Lung (tissue), 12 donors: ENCODE data around the gene CACNA1C. TPM values are rescaled to one million over a fixed set of nuclear protein-coding genes. Genes with fewer than 3 reads are reported as not detected.

Experiments
- ATAC-seq: fragments of 200-7000 bp; cut with Tn5 transposase; one replicate; pipeline ENCODE4 v1.9.1; 2020; ENCODE audit warnings: moderate number of reproducible peaks; ENCODE audit not compliant: insufficient read depth, low FRiP score
- DNase-seq, 3 donors: peaks; one replicate each; pipeline ENCODE4 v3.0.0-alpha.2; 2013 to 2017
- H3K27ac ChIP-seq, 2 donors: one replicate each; pipeline ENCODE4 v1.5.1; 2013; ENCODE audit warnings: mild to moderate bottlenecking in 2 of 2, moderate library complexity in 2 of 2, control low read depth in 1 of 2, inconsistent platforms in 1 of 2, low read depth in 1 of 2, low read length in 1 of 2
- H3K27me3 ChIP-seq, 3 donors: one replicate each; pipeline ENCODE4 v1.5.1; 2013; ENCODE audit warnings: low read length in 2 of 3; ENCODE audit not compliant: control insufficient read depth in 3 of 3, insufficient read depth in 3 of 3
- H3K36me3 ChIP-seq, 4 donors: one replicate each; pipeline ENCODE4 v1.5.1; 2013; ENCODE audit warnings: low read length in 4 of 4, mild to moderate bottlenecking in 1 of 4, moderate library complexity in 1 of 4; ENCODE audit not compliant: control insufficient read depth in 4 of 4, insufficient read depth in 4 of 4
- H3K4me1 ChIP-seq, 5 donors: one replicate each; pipeline ENCODE4 v1.5.1; 2013; ENCODE audit warnings: low read length in 5 of 5, mild to moderate bottlenecking in 2 of 5, moderate library complexity in 1 of 5; ENCODE audit not compliant: control insufficient read depth in 5 of 5, insufficient read depth in 5 of 5
- H3K4me3 ChIP-seq: one replicate; pipeline ENCODE4 v1.5.1; 2013; ENCODE audit warnings: mild to moderate bottlenecking, control low read depth, moderate library complexity
- H3K9ac ChIP-seq, 2 donors: one replicate each; pipeline ENCODE4 v1.5.1; 2013; ENCODE audit warnings: low read length in 2 of 2, control low read depth in 1 of 2; ENCODE audit not compliant: insufficient read depth in 1 of 2
- H3K9me3 ChIP-seq, 4 donors: one replicate each; pipeline ENCODE4 v1.5.1; 2013; ENCODE audit warnings: low read length in 3 of 4, mild to moderate bottlenecking in 1 of 4, moderate library complexity in 1 of 4; ENCODE audit not compliant: control insufficient read depth in 4 of 4, insufficient read depth in 3 of 4
- CTCF ChIP-seq: IDR thresholded peaks from 2 replicates; pipeline ENCODE4 v1.5.1; 2012; ENCODE audit warnings: mild to moderate bottlenecking; ENCODE audit errors: control extremely low read depth, extremely low read depth
- WGBS, 2 donors: extraction: QIAGEN DNeasy Blood & Tissue Kit; methylation state at CpG; one replicate each; pipeline ENCODE4 v1.1.7; 2013; 5-methylcytosine and 5-hydroxymethylcytosine counted together
- polyA plus RNA-seq, 2 donors: library from polyadenylated mRNA; stranded (reverse); fragments of 200-250 nt; gene quantifications; one replicate each; pipeline ENCODE4 v1.2.1, GENCODE V29; 2013
- total RNA-seq, 2 donors: library from RNA; depleted of rRNA in 1 of 2; stranded (reverse); fragments of >200 nt in 1 of 2; gene quantifications; one replicate each; pipeline ENCODE4 v1.2.1, GENCODE V29; 2014 to 2021
- donor health status: control.
- donor health status: control.
- donor health status: Bipolar disorder and iron deficiency.
- donor health status: healthy.
- donor health status: DM: yes; HTN: yes; CAD: no.

The CACNA1C gene
- total and polyA plus RNA-seq, 4 donors = 3.2 to 17.5 (median 7.5) TPM

- H3K9ac ChIP-seq = no peak overlapping the region
- peaks cover 0 to 41% (median 15%) of the 10 kb centered on the region in 5 donors for H3K4me1 ChIP-seq
- H3K27ac ChIP-seq = no peak overlapping the region
- ATAC-seq = no peak
- no peak for TF ChIP-seq CTCF
- H3K27me3 ChIP-seq = no peaks in the 10 kb centered on the region
- DNase-seq = no peak
- H3K9me3 ChIP-seq = peaks cover 0 to 12% (median 5%) of the 10 kb centered on the region in 4 donors
- 80 to 93% methylated on average over 5 of the region's 5 CpGs for WGBS, 2 donors
- no peak overlapping the region for H3K4me3 ChIP-seq
- H3K36me3 ChIP-seq = peaks cover 0 to 5% (median 0%) of the 10 kb centered on the region in 4 donors
These were observed 113.9 kb downstream of the CACNA1C start for GRCh38 chr12:2166696-2167095.

- H3K4me1 ChIP-seq = peaks cover 0 to 41% (median 15%) of the 10 kb centered on the region in 5 donors
- ATAC-seq = no peak
- H3K9ac ChIP-seq = no peak overlapping the region
- H3K27me3 ChIP-seq = no peaks in the 10 kb centered on the region
- no peak overlapping the region for H3K4me3 ChIP-seq
- peaks cover 0 to 5% (median 0%) of the 10 kb centered on the region in 4 donors for H3K36me3 ChIP-seq
- no peak overlapping the region for H3K27ac ChIP-seq
- peaks cover 0 to 12% (median 5%) of the 10 kb centered on the region in 4 donors for H3K9me3 ChIP-seq
- no peak for DNase-seq
- no peak for TF ChIP-seq CTCF
These were observed 114.4 kb downstream of the CACNA1C start for GRCh38 chr12:2167231-2167630.

- 83 to 87% methylated on average over 6 of the region's 6 CpGs for WGBS, 2 donors
These were observed 116.0 kb downstream of the CACNA1C start for GRCh38 chr12:2168808-2169207.

More at GRCh38 chr12:2168808-2169207, 116.0 kb downstream of the CACNA1C start:
- no peaks in the 10 kb centered on the region for H3K27me3 ChIP-seq
- H3K27ac ChIP-seq = peak overlapping the region in 1 of 2 donors; percentile 89
- peaks cover 0 to 12% (median 5%) of the 10 kb centered on the region in 4 donors for H3K9me3 ChIP-seq
- H3K36me3 ChIP-seq = peaks cover 0 to 5% (median 0%) of the 10 kb centered on the region in 4 donors
- ATAC-seq (no peak), DNase-seq (no peak)
- H3K4me1 ChIP-seq = peaks cover 3 to 36% (median 8%) of the 10 kb centered on the region in 5 donors
- no peak for TF ChIP-seq CTCF
- H3K4me3 ChIP-seq = no peak overlapping the region
- no peak overlapping the region for H3K9ac ChIP-seq
